Natural killer cell (primary cell): Measurements from ENCODE around the gene CD109. TPM values are rescaled to one million over a fixed set of nuclear protein-coding genes. Genes with fewer than 3 reads are reported as not detected.

Source experiments
- ATAC-seq, 3 donors: fragments of 150-1000 bp in 2 of 3; fragments of 200-7000 bp in 1 of 3; cut with Tn5 transposase; 1 replicate in 1 of 3; 2 replicates in 2 of 3; pipeline ENCODE4 v1.10.0; 2021; ENCODE audit warnings: mild to moderate bottlenecking in 2 of 3, moderate library complexity in 2 of 3
- DNase-seq, 2 donors: peaks; one replicate each; pipeline versions ENCODE4 v3.0.0 to v3.0.0-alpha.2; 2013 to 2021; ENCODE audit warnings: mixed read lengths in 1 of 2
- H3K27ac ChIP-seq: one replicate; pipeline ENCODE4 v1.5.1; 2013; ENCODE audit warnings: mild to moderate bottlenecking, low read length
- H3K27me3 ChIP-seq: one replicate; pipeline ENCODE4 v1.6.1; 2013; ENCODE audit warnings: low read length; ENCODE audit not compliant: control insufficient read depth, insufficient read depth
- H3K36me3 ChIP-seq: one replicate; pipeline ENCODE4 v1.6.1; 2013; ENCODE audit warnings: low read length; ENCODE audit not compliant: control insufficient read depth, insufficient read depth
- H3K4me1 ChIP-seq: one replicate; pipeline ENCODE4 v1.6.1; 2013; ENCODE audit warnings: low read length; ENCODE audit not compliant: control insufficient read depth, insufficient read depth
- H3K4me3 ChIP-seq: one replicate; pipeline ENCODE4 v1.5.1; 2013; ENCODE audit warnings: low read length
- H3K9me3 ChIP-seq: one replicate; pipeline ENCODE4 v1.6.1; 2013; ENCODE audit warnings: low read length; ENCODE audit not compliant: control insufficient read depth, insufficient read depth
- H3K27ac Mint-ChIP-seq, 2 donors: one replicate each; pipeline ENCODE4 v1.8.0; 2022; ENCODE audit warnings: mild to moderate bottlenecking in 2 of 2, mixed read lengths in 2 of 2, moderate library complexity in 1 of 2
- H3K27me3 Mint-ChIP-seq, 2 donors: one replicate each; pipeline ENCODE4 v1.8.0; 2022; ENCODE audit warnings: low read depth in 2 of 2, mixed read lengths in 2 of 2
- H3K36me3 Mint-ChIP-seq: one replicate; pipeline ENCODE4 v1.8.0; 2022; ENCODE audit warnings: mixed read lengths
- H3K4me1 Mint-ChIP-seq, 2 donors: one replicate each; pipeline ENCODE4 v1.8.0; 2022; ENCODE audit warnings: mixed read lengths in 2 of 2
- H3K4me3 Mint-ChIP-seq: one replicate; pipeline ENCODE4 v1.8.0; 2022; ENCODE audit warnings: mild to moderate bottlenecking, moderate library complexity, mixed read lengths
- H3K9me3 Mint-ChIP-seq, 2 donors: one replicate each; pipeline ENCODE4 v1.8.0; 2022; ENCODE audit warnings: mixed read lengths in 2 of 2
- WGBS: methylation state at CpG from one replicate; pipeline ENCODE4 v1.1.7; 2013; ENCODE audit warnings: missing lambda C conversion rate; ENCODE audit not compliant: insufficient coverage; 5-methylcytosine and 5-hydroxymethylcytosine counted together
- intact Hi-C: fragments of 100-400 bp; cut with micrococcal nuclease; formaldehyde crosslinking; loops from one replicate; pipeline ENCODE4 v1.14.2; 2022
- total RNA-seq, 4 donors: library from RNA; stranded (reverse); fragments of 120-200 nt in 1 of 4; gene quantifications; one replicate each; pipeline versions ENCODE4 v1.2.3 to v1.2.4, GENCODE V29; 2013 to 2022
- TF ChIP-seq, protein P1 (sequence below): fragments of 200-600 bp; IDR thresholded peaks from one replicate; pipeline ENCODE4 v1.8.0; 2022; ENCODE audit warnings: antibody characterized with exemption

CD109 gene
- total RNA-seq, 3 donors from 2014 or later (not counting 1 experiment from before 2014, with no cell fraction given), result 0.24 to 0.88 (median 0.83) TPM

DNA sequence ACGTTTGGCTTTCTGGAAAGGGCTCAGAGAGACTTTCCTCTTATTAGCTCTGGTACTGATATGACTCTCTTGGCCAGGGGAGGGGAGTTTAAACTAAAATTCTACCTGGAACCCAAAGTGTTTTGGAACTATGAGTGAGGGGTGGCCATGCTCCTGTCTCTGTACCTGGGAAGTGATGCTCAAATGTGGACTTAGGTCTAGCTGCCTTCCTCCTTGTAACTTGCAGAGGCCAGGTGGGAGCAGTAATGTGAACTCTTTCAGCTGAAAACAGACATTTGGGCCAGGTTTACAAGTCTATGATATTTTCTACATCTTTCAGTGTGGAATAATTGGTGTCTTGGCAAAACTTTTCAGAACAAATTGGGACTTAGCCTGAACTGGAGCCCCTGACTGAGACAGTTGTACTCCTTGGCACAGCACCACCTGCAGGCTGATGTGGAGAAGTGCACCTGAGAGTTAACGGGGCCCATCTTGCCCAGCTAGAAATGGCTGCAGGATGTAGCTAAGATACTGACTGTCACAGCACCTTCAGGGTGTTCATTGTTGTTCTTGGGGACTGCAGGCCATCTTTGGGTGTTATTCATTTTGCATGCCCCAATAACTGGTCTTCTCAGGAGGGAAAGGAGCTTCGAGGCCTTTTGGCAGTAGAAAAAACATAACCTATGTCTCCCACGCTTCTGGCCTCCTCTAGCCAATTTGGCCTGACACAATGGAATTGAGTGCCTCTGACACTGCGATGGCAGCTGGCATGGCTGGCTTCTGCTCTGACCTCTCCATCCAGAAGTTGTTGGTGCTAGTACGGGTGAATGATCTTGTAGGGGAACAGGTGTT, 37.1 kb downstream of the CD109 start:
- no peaks in the 10 kb centered on the region for H3K27me3 Mint-ChIP-seq
- DNase-seq (peak; percentile 50 to 85), ATAC-seq (peak; percentile 92 to 100 (median 99))
- H3K4me1 ChIP-seq, result no peaks in the 10 kb centered on the region
- no peak overlapping the region for H3K4me3 Mint-ChIP-seq
- intact Hi-C loops, result loop anchor here (1.0 kb wide), 1 partner anchor 58 kb away; no protein-coding TSS in a partner anchor
- H3K27ac ChIP-seq, result no peak overlapping the region
- H3K36me3 ChIP-seq, result no peaks in the 10 kb centered on the region
- no peaks in the 10 kb centered on the region for H3K4me1 Mint-ChIP-seq
- no peaks in the 10 kb centered on the region for H3K36me3 Mint-ChIP-seq
- no peaks in the 10 kb centered on the region for H3K9me3 ChIP-seq
- WGBS, result 75% methylated on average over 6 of the region's 6 CpGs
- H3K9me3 Mint-ChIP-seq, result no peaks in the 10 kb centered on the region
- no peak overlapping the region for H3K4me3 ChIP-seq
- H3K27ac Mint-ChIP-seq, result no peak overlapping the region
- no peaks in the 10 kb centered on the region for H3K27me3 ChIP-seq
- TF ChIP-seq, protein P1, sequence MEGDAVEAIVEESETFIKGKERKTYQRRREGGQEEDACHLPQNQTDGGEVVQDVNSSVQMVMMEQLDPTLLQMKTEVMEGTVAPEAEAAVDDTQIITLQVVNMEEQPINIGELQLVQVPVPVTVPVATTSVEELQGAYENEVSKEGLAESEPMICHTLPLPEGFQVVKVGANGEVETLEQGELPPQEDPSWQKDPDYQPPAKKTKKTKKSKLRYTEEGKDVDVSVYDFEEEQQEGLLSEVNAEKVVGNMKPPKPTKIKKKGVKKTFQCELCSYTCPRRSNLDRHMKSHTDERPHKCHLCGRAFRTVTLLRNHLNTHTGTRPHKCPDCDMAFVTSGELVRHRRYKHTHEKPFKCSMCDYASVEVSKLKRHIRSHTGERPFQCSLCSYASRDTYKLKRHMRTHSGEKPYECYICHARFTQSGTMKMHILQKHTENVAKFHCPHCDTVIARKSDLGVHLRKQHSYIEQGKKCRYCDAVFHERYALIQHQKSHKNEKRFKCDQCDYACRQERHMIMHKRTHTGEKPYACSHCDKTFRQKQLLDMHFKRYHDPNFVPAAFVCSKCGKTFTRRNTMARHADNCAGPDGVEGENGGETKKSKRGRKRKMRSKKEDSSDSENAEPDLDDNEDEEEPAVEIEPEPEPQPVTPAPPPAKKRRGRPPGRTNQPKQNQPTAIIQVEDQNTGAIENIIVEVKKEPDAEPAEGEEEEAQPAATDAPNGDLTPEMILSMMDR, result peak; percentile 72

DNA sequence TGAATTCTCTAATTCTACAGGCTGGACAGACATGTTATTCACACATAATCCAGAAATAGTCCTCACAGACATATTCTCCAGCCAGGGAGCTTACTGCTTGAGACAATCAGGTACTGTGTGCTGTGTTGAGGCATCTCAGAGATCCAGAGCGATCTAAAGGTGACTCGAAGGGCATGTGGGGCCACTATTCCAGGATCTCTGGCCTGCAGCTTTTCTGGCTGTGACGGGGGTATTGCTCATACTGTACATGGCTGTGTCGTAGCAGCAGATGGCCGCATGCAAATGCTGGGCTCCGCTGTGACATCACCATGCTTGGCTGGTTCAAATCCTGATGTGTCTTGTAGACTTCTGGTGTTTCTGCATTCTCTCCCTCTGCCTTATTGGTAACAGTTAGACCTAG, 37.8 kb downstream of the CD109 start:
- H3K9me3 Mint-ChIP-seq, result no peaks in the 10 kb centered on the region
- no peaks in the 10 kb centered on the region for H3K9me3 ChIP-seq
- intact Hi-C loops, result loop anchor here (1.0 kb wide), 1 partner anchor 58 kb away; no protein-coding TSS in a partner anchor
- ATAC-seq (no peak), DNase-seq (no peak)
- H3K4me3 Mint-ChIP-seq, result no peak overlapping the region
- WGBS, result 85% methylated on average over 6 of the region's 6 CpGs
- H3K36me3 ChIP-seq, result no peaks in the 10 kb centered on the region
- no peaks in the 10 kb centered on the region for H3K27me3 Mint-ChIP-seq
- H3K4me3 ChIP-seq, result no peak overlapping the region
- TF ChIP-seq, protein P1, result no peak
- no peak overlapping the region for H3K27ac Mint-ChIP-seq
- H3K36me3 Mint-ChIP-seq, result no peaks in the 10 kb centered on the region
- H3K27ac ChIP-seq, result no peak overlapping the region
- no peaks in the 10 kb centered on the region for H3K4me1 ChIP-seq
- no peaks in the 10 kb centered on the region for H3K27me3 ChIP-seq
- no peaks in the 10 kb centered on the region for H3K4me1 Mint-ChIP-seq

DNA sequence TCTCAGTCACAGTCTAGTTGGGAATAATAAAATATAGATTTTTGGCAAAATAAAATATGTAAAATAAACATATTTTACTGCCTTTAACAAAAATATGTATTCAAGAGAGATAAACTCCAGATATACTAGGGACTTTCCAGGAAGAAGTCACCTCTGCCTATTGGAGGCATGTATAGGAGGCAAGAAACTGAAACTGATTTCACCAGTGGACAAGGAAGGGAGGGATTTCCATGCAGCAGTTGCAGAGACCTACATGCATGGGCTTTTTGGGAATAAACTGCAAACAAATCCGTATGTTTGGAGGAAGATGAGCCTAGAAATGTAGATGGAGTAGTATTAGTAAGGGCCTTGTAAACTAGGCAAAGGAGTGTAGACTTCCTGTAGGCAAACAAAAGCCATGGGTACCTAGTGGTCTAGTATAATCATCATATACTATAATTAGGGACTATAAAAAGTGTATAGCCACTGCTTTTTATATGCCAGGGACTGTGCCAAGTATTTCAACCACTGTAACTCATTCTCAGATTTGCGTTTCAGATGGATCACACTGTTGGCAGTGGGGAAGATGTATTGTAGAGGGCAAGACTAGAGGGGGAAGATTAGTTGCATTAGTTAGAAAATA, 38.9 kb downstream of the CD109 start:
- TF ChIP-seq, protein P1, result no peak
- Histone ChIP-seq H3K4me1 (no peaks in the 10 kb centered on the region), H3K4me3 (no peak overlapping the region), H3K36me3 (no peaks in the 10 kb centered on the region), H3K27me3 (no peaks in the 10 kb centered on the region), H3K9me3 (no peaks in the 10 kb centered on the region), H3K27ac (no peak overlapping the region)
- H3K27me3 Mint-ChIP-seq, result no peaks in the 10 kb centered on the region
- DNase-seq (no peak), ATAC-seq (no peak)
- WGBS, result 89% methylated on average over 2 of the region's 2 CpGs
- no peaks in the 10 kb centered on the region for H3K9me3 Mint-ChIP-seq
- no peak overlapping the region for H3K4me3 Mint-ChIP-seq
- no peak overlapping the region for H3K27ac Mint-ChIP-seq
- no peaks in the 10 kb centered on the region for H3K4me1 Mint-ChIP-seq
- intact Hi-C loops, result no loop called here
- H3K36me3 Mint-ChIP-seq, result no peaks in the 10 kb centered on the region
